HG03064 (cell line): Measurements from ENCODE around the gene GOLT1A.

Experiments used
- ATAC-seq: cut with Tn5 transposase; IDR thresholded peaks from one replicate; pipeline ENCODE4 v1.9.1; 2021; ENCODE audit warnings: low read depth; ENCODE audit not compliant: unreplicated experiment

GOLT1A gene

DNA sequence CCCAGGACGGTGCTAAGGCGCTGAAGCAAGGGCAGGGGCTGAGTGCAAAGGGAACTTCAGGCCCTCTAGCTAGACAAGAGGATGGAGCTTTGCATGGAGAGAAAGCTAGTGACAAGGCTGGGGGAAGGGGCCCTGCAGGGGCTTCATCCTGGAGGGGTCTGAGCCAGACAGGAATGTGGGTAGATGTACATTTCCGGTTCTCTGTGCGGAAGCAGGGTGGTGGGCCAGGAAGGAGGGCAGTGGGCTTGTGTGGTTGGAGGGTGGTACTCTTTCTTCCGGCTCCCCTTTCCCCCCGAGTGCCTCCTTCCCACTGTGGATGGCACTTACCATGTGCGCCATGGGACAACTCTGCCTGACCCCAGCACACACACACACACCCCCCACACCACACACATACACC is 19.0 kb downstream of the GOLT1A start:
- no peak for ATAC-seq

DNA sequence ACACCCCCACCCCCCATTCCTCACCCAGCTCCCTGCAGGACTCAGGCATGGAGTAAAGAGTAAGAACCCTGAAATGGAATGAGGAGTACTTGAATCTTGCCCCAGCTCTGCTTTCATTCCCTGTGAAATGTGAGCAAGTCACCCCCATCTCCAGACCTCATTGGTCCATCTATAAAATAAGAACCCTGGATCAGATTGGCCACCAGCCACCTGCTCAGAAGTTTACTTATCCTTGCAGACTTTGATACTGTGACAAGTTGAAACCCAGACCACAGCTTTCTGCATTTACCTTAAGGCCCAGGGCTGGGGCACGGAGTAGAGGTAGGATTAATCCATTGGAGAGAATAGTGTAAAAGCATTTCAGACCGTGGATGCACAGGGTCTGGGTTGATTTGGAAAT is 19.7 kb downstream of the GOLT1A start:
- ATAC-seq = no peak

DNA sequence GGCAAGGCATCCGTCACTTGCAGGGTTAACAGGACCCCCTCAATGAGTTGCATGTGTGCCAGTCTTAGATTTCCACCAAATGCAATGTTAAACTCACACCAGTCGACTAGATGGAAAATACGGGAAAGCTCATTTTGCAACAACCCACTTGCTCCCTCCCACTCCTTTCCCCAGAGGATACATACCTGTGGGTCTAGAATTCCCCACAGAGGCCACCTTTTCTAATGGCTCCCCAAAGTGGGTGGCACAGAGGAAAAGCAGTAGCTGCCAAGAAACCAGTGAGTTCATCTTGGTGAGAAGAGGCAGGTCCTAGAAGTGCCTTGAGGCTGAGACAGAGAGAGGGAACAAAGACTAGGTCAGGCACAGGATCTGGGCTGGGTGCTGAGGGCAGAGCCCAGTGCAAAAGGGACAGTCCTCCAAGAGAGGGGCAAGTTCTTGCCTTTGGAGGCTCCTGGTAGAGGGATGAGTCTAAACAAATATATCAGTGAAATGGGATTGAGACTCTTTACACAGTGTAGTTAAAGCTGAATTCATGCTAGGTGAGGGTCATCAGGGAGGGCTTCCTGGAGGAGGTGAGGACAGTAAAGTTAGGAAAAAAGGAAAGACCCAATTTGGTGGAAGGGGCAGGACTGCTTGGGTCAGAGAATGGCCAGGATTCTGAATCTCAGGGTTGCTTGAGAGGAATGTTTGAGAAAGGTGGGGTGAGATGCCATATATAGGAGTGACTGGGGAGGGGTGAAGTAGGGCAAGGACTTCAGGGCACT is 21.0 kb downstream of the GOLT1A start:
- no peak for ATAC-seq

DNA sequence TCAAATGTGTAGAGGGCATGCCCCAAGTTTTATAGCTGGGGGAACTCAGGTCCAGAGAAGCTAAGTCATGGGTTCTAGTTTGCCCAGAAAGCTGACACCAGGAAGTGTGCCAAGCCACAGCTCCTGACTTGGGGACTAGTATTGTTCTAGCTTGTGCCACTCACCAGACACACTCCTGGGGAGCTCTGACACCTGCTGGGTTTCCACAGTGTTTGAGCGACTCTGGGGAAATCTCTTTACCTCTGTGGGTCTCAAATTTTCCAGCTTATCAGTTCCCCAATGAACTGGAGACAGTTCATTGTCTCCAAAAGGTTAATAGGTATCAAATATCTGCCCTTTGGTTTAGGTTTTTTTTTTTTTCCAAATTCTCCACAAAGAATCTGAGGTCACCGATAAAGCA is 21.7 kb downstream of the GOLT1A start:
- ATAC-seq = no peak

DNA sequence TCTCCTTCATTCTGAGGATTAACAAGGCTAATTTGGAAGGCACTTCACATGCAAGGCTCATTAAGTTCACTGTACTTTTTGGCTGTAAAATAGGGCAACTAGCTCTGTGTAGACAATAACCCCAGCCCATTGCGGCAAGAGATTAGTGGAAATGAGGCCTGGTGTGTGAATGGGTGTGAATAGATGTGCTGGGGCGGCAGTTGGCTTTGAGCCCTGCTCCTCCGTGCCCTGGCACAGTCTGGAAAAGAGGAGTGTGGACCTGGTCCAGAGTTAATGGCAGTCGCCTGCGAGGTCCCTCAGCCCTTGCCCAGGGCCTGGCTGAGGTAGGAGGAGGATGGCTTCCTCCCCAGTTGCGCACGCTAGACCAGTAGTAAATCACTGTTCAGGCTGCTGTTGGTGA is 22.3 kb downstream of the GOLT1A start:
- no peak for ATAC-seq

DNA sequence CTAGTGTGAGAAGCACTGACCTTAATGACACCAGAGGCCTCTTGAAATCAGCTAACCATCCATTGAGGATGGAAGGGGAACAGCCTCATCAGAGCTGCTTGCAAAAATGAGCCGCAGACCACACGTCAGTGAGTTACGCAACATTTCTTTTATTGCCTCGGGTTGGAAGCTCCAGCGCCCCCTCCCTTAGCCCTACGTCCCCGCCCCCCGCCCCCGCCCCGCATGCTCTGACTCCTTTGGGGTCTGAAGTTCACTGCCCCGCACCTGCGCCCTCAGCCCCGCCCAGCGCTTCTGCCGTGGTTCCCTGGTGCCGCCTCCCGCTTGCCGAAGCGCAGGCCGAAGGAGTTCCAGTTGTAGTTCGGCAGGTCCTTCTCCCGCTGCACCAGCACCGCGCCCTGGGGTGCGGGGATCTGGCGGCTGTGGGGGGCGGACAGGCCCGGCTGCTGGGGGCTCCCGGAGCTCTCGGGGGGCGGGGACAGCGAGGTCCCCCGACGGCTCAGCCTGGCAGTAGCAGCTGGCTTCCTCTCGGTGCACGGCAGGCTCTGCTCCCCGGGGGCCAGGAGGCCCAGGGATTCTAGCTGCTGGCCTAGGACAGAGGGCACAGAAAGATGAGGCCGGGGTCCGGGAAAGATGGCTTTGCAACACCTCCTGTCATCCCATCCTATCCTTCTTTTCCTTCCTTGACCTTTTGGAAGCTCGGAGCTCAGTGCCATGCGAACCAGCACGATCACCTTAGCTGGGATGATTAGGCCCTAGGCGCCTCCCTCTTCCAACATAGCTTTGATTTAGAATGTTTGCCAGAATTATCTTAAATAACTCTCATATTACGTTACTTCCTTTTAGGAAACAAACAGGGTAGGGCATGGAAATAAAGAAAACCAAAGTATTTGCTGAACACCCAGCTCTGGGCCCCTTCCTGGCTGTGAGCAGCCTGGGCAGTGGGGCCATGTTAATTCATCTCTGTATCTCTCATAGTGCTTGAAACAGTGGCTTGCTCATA is 23.3 kb downstream of the GOLT1A start:
- ATAC-seq = no peak

DNA sequence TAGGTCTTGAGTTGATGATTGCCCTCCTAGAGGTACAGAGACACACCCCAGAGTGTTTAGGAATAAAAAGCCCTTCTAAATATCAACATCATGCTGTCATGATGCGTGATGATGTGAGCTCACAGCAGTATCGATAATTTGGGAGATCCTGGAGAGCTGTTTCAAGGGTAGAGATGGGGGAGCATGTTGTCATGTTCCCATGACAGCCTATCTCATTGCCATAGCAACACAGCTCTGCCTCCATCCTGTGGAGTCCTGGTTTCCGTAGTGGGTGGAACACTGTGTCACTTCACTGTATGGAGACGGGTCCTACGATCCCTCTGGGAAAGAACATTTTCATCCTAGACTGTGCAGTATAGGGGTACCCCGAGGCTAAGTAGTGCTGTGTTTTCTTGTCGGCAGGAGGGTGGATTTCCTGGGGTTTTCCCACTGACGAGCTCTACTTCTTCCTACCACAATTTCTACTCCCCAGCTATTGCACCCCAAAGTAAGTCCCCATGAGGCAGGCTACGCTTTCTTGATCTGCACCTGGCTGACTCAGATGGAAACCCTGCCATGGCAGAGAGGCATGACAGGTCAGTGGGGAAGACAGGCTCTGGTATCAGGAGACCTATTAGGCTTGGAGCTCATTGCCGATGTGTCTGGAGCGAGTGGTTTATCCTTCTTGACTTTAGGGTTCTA is 24.7 kb downstream of the GOLT1A start:
- no peak for ATAC-seq

DNA sequence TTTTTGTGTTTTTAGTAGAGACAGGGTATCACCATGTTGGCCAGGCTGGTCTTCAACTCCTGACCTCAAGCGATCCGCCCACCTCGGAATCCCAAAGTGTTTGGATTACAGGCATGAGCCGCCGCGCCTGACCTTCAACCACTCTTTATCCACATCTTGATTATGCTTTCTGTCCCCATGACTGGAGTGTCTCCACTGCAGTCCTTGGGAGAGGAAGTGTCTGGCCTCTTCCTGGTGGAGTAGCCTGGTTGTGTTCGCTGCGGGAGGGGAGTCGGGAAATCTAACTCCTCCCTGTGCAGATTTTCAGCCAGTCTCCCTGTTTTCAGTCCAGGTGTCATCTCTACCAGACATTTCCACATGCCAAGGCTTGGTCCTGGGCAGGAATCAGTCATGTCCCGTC is 27.2 kb downstream of the GOLT1A start:
- ATAC-seq = no peak

DNA sequence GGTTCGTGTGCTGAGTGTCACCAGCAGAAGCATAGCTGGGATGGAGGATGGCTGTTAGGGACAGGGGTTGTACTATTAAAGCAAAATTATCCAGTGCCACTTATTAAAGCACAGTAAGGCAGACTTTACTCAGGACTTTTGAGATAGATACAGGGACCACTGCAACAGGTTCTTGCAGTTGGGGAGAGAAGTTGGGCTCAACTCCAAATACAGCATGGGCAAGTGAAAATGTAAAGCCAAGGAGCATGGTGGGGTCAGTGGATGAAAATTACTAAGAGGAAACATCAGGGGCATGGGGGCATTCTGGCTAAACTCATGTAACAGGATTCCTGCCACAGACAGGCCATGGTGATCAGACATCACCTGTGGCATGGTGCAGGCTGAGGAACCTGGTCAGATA is 32.7 kb downstream of the GOLT1A start:
- no peak for ATAC-seq

DNA sequence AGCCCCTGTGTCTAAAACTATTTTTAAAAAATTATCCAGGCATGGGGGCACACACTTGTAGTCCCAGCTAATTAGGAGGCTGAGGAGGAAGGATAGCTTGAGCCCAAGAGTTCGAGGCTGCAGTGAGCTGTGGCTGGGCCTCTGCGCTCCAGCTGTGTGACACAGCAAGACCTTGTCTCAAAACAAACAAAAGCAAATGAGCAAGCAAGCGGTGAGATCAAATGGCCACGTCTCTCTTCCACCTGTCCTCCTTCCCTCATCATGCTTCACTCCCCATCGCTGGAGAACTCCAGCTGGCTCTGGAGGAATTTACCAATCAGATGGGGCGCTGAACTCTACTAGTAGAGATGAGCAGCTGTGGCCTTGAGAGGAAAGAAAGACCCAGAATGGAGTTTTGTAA is 33.7 kb downstream of the GOLT1A start:
- ATAC-seq = no peak

DNA sequence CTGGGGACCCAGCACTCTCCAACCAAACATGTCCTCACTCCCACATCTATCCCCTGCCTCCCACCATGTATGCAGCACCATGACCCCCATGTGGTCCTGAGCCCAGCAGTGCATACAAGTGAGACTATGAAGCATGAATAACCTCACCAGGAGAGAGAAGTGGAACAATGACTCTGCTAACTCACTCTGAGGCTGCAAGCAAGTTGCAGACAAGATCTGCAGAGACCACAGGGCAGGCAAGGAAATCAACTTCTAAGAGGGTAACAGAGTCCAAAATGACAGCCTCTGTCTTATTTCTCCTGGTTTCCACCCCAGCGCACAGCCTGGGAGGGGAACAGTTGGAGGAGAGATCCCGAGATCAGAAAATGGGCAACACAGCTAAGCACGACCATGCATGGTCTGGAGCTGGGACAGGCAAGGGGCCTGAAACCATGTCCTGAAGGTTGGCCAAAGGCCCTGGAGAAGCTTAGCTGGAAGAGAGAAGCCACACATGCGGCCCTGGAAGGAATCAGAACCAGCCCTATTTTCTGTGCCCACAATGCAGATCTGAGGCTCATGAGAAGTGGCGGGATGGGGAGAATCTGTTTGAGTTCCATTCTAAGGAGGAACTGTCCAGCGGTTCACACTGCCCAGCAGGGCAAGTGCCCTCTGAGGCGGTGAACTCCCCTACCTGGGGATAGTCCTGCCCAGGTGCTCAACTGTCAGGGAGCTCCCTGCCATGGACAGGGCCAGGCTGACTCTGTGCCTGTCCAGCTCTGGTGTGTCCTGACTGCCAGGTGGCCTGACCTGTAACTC is 35.1 kb downstream of the GOLT1A start:
- no peak for ATAC-seq

DNA sequence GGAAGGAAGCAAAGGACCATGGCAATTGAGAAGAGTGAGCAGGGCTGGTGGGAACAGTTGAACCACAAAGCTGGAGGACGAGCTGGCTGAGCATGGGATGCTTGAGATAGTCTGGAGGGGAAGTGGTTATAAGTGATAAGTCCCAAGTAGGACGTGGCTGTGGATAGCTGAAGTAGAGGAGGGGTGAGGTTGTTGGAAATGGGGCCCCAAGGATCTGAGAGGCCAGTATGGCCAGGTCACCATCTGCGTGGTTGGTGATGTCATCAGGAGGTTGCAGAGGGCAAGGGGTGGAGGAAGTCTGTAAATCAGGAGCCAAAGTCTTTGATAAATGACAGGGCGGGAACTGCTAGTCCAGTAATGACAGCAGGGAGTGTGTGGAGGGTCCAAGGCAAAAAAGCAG is 36.7 kb downstream of the GOLT1A start:
- ATAC-seq = no peak

DNA sequence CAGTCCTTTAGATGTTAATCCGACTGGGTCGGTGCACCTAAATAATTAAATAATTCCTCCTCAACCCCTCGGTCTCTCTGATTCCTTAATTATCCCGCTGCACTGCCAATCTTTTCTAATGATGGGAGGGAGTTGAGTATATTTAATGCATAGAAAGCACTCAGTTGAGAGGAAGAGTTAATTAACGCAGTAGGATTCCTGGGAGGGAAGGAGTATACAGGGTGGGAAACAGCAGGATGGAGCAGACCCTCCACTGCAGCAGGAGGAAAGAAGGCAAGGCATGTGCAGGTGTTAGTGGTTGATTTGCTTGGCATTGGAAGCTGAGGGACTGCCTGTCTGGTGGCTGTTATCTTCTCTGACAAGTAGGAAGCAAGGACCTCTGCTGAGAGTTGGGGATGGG is 37.7 kb downstream of the GOLT1A start:
- ATAC-seq = no peak

DNA sequence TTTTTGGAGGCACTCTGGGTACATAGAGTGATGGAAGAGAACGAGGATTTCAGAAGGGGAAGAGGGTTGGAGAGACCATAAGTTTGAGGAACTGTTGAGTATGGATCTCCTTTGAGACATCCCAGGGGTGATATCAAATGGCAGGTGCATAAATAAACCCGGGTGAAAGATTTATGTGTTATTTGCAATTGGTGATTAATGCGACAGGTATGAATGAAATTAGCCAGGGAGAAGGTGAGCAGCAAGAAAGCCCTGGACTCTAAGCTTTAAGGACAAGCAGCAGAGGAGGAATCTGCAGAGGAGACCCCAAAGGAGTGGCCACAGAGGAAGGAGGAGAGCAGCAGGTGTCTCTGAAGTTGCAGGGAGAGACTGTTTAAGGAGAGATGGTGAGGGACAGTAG is 38.8 kb downstream of the GOLT1A start:
- ATAC-seq = no peak

DNA sequence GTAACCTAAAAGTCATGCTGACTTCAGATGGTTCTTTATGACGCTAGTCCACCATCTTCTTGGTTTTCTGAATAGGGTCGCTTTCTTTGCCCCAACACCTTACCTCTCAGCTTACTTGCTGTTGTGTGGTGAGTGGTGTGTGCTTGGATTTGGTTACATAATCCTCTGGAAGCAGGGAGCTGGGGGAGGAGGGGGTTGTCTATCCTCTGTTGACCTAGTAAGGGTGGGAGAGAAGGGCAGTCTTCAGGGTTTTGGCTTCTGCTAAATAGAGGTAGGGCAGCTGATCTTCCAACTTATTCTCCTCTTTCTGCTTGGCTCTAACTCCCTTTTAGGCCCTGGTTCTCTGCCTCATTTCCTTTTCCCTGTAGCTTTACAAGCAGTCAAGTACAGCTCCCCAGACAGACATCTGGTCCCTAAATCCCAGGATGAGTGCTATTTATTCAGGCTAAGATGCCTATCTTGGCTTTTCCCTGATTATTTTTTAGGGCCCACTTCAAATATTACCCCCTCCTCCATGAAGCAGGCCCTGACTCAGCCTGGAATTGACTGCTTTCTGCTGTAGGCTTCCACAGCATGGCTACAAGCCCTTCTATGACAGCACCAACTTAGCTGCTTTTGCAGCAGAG is 41.3 kb downstream of the GOLT1A start:
- ATAC-seq = no peak

DNA sequence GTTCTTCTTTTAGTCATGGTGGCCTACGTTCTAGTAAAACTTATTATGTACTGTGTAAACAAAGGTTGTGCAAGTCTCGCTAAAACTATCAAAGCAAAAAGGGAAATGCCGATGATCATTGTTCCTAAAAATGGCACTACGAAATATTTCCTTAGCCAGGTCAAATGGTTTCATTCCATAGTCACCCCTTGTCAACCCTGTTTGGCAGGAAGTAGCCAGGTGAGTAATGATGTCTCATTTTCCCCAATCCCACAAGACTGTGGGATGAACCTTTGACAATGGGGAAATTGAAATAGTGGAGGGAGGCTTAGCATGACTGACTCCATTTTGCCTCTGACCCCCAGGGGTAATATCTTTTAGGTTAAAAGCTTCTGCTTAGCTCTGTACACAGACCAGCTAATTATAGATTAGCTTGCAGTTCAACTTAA is 42.0 kb downstream of the GOLT1A start:
- ATAC-seq = no peak

DNA sequence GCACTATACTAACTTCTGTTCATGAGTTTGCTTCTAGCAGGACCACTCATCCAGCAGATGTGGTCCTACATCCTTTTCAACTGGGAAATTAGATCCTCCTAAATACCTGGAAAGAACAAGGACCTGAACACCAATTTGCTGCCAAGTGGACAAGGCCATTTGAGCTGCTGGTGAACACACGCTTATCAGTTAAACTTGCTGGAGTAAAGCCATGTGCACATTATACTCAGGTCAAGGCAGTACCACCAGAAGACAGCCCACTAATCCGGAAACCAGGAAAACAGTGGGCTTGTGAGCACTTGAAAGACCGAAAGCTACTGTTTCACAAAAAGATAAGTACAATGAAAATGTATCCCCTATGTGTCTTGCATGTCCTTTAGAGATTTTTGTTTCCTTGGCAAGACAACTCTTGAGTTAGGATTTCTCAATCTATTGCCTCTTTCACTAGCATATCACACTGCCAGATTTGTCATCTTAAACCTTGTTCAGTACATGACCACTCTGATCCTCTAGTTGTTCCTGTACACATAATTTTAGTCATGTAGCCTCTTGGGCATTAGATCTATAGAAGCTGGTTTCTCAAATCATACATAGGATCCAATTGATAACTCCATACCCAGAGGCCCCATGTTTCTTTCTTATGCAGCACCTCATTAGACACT is 43.2 kb downstream of the GOLT1A start:
- no peak for ATAC-seq

DNA sequence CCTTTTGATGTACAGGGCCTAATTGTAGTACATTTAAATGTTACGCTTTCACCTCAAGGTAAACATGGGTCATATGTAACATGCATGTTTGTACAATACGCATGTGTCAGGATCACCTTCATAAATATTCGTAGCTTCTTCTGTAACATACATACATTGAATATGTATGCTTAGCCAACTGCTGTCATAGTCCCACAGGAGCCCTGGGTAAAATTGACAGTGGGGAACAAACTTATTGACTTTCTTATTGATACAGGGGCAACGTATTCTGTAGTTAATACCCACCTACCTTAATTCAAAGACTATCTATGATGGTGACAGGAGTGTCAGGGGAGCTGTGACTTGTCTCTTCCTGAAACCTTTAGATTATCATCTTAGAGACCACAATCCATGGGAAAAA is 43.9 kb downstream of the GOLT1A start:
- no peak for ATAC-seq

DNA sequence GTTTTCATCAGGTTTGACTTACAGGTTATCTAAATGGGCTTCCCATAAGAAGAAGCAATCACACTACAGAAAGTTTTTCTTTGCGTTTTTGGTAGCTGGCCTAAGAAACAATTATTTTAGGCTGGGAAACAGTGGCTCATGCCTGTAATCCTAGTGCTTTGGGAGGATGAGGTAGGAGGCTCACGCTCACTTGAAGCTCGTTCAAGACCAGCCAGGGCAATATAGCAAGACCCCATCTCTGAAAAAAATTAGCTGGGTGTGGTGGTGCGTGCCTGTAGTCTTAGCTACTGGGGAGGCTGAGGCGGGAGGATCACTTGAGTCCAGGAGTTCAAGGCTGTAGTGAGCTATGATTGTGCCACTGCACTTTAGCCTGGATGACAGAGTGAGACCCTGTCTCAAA is 46.1 kb downstream of the GOLT1A start:
- ATAC-seq = no peak
